HS-5 (cell line): ENCODE results near the gene LGALS7B.
"Not testable (repeated sequence)": the region's sequence is repeated elsewhere in the genome, so short reads cannot be mapped to it uniquely, and the experiment has no call there.

Experiments
- DNase-seq: peaks from one replicate; pipeline ENCODE4 v3.0.0-alpha.2; 2012; ENCODE audit warnings: low read depth

The LGALS7B gene

GRCh38 chr19:38796154-38796553 is 7.2 kb downstream of the LGALS7B start:
- DNase-seq, result no peak

- not testable (repeated sequence) for DNase-seq
Measured at GRCh38 chr19:38797781-38798180, 8.8 kb downstream of the LGALS7B start.

- DNase-seq, result no peak
Measured at GRCh38 chr19:38799104-38799503, 10.1 kb downstream of the LGALS7B start.

- DNase-seq, result no peak
Measured at GRCh38 chr19:38800577-38801347, 11.8 kb downstream of the LGALS7B start.

GRCh38 chr19:38801359-38802095 is 12.5 kb downstream of the LGALS7B start:
- no peak for DNase-seq

- no peak for DNase-seq
Measured at GRCh38 chr19:38803543-38803942, 14.5 kb downstream of the LGALS7B start.

- no peak for DNase-seq
Measured at GRCh38 chr19:38805180-38805579, 16.2 kb downstream of the LGALS7B start.

- DNase-seq, result no peak
Measured at GRCh38 chr19:38806371-38806770, 17.4 kb downstream of the LGALS7B start.

- DNase-seq, result not testable (repeated sequence)
Measured at GRCh38 chr19:38807374-38808098, 18.5 kb downstream of the LGALS7B start.

GRCh38 chr19:38808741-38809140 is 19.7 kb downstream of the LGALS7B start:
- DNase-seq, result no peak

- DNase-seq, result no peak
Measured at GRCh38 chr19:38809592-38810252, 20.7 kb downstream of the LGALS7B start.

- no peak for DNase-seq
Measured at GRCh38 chr19:38812009-38812840, 23.2 kb downstream of the LGALS7B start.

- DNase-seq, result no peak
Measured at GRCh38 chr19:38812841-38813320, 23.9 kb downstream of the LGALS7B start, which contains the start of gene LGALS4. Gene LGALS4 (minus strand): TSS chr19:38812945. CDS start chr19:38812886, 59 bp downstream.

GRCh38 chr19:38813323-38813722 is 24.3 kb downstream of the LGALS7B start:
- no peak for DNase-seq

GRCh38 chr19:38813932-38814331 is 24.9 kb downstream of the LGALS7B start:
- DNase-seq, result not testable (repeated sequence)

- no peak for DNase-seq
Measured at GRCh38 chr19:38815059-38816001, 26.3 kb downstream of the LGALS7B start.

GRCh38 chr19:38816131-38816750 is 27.2 kb downstream of the LGALS7B start:
- no peak for DNase-seq

- DNase-seq, result no peak
Measured at GRCh38 chr19:38817081-38817480, 28.1 kb downstream of the LGALS7B start.

GRCh38 chr19:38819231-38819920 is 30.4 kb downstream of the LGALS7B start:
- DNase-seq, result no peak
